GM21825 (cell line): ENCODE results near the gene EIF5AL1.
"Not testable (repeated sequence)": the region's sequence is repeated elsewhere in the genome, so short reads cannot be mapped to it uniquely, and the experiment has no call there.

Experiments used
- ATAC-seq: cut with Tn5 transposase; IDR thresholded peaks from one replicate; pipeline ENCODE4 v1.9.1; 2021; ENCODE audit warnings: mild to moderate bottlenecking, moderate library complexity; ENCODE audit not compliant: unreplicated experiment

Gene EIF5AL1

GRCh38 chr10:79511891-79512583, at the start of gene EIF5AL1:
TSS of gene EIF5AL1 (plus strand) at chr10:79512533. CDS start at chr10:79512650, 117 bp downstream.
- not testable (repeated sequence) for ATAC-seq

GRCh38 chr10:79463578-79464496, 48.5 kb upstream of the EIF5AL1 start:
- ATAC-seq = no peak

GRCh38 chr10:79465341-79465740, 47.0 kb upstream of the EIF5AL1 start:
- ATAC-seq = no peak

GRCh38 chr10:79468015-79468560, 44.2 kb upstream of the EIF5AL1 start:
- no peak for ATAC-seq

- ATAC-seq = no peak
These were observed 43.3 kb upstream of the EIF5AL1 start for GRCh38 chr10:79468841-79469585.

- no peak for ATAC-seq
These were observed 42.2 kb upstream of the EIF5AL1 start for GRCh38 chr10:79470096-79470495.

GRCh38 chr10:79471776-79472175, 40.6 kb upstream of the EIF5AL1 start:
- no peak for ATAC-seq

GRCh38 chr10:79472449-79472848, 39.9 kb upstream of the EIF5AL1 start:
- no peak for ATAC-seq

GRCh38 chr10:79472951-79473350, 39.4 kb upstream of the EIF5AL1 start:
- ATAC-seq = no peak

- ATAC-seq = no peak
These were observed 38.7 kb upstream of the EIF5AL1 start for GRCh38 chr10:79473496-79474095.

GRCh38 chr10:79475119-79475653, 37.1 kb upstream of the EIF5AL1 start:
- no peak for ATAC-seq

- ATAC-seq = no peak
These were observed 36.5 kb upstream of the EIF5AL1 start for GRCh38 chr10:79475877-79476276.

- ATAC-seq = no peak
These were observed 35.7 kb upstream of the EIF5AL1 start for GRCh38 chr10:79476645-79477044.

- ATAC-seq = no peak
These were observed 34.9 kb upstream of the EIF5AL1 start for GRCh38 chr10:79477456-79477855.

- ATAC-seq = no peak
These were observed 32.9 kb upstream of the EIF5AL1 start for GRCh38 chr10:79479283-79479909.

- no peak for ATAC-seq
These were observed 30.0 kb upstream of the EIF5AL1 start for GRCh38 chr10:79482304-79482703.

GRCh38 chr10:79482741-79483140, 29.6 kb upstream of the EIF5AL1 start:
- no peak for ATAC-seq

- no peak for ATAC-seq
These were observed 29.0 kb upstream of the EIF5AL1 start for GRCh38 chr10:79483299-79483698.

GRCh38 chr10:79483948-79484347, 28.4 kb upstream of the EIF5AL1 start:
- ATAC-seq = no peak

GRCh38 chr10:79484476-79484875, 27.9 kb upstream of the EIF5AL1 start:
- no peak for ATAC-seq
